HL-60 (cell line): ENCODE measurements around the gene EFNA1.

ENCODE experiments used
- GABPA ChIP-seq: IDR thresholded peaks from 2 replicates; pipeline ENCODE4 v1.6.1; 2012; ENCODE audit warnings: low read depth
- POLR2AphosphoS5 ChIP-seq: IDR thresholded peaks from 2 replicates; pipeline ENCODE4 v1.6.1; 2012; ENCODE audit warnings: low read depth
- SPI1 ChIP-seq: IDR thresholded peaks from 2 replicates; pipeline ENCODE4 v1.6.1; 2012; ENCODE audit warnings: low read depth, mild to moderate bottlenecking, borderline replicate concordance
- TF ChIP-seq, protein P1 (sequence below): IDR thresholded peaks from one replicate; pipeline ENCODE4 v1.5.1; 2011; ENCODE audit warnings: low read length, control low read depth, inconsistent platforms; ENCODE audit not compliant: insufficient read depth
- TF ChIP-seq, protein P2 (sequence below): IDR thresholded peaks from 2 replicates; pipeline ENCODE4 v1.6.1; 2012; ENCODE audit warnings: low read depth; ENCODE audit not compliant: insufficient replicate concordance

DNA sequence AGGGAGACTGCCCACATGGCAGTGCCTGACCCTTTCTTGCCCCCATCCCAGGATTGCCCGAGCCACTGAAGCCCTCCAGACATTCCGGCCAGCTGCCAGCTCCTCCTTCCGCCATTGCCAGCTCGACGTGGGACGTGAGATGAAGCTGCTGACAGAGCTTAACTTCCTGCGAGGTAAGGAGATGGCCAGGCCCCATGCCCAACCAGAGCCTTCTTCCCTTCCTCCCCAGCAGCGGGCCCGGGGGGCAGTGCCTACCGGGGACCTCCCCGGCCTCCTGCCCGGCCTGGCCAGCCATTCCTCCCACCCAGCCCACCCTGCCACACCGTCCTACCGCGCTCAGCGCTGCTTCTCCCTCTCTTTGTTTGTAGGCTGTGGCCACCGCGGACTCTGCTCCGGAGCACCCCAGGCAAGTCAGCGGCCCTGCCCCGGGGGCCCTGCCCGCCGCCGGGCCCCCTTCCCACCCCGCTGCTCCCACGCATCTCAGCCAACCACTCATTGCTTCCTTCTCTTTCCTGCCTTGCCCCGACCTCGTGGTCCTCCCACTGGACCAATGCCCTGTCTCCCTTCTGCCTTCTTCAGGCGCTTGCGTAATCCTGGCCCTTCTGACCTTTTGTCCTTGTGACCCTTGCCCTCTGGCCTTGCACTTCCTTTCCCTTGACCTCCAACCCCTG, 50.9 kb downstream of the EFNA1 start:
- TF ChIP-seq, protein P1, sequence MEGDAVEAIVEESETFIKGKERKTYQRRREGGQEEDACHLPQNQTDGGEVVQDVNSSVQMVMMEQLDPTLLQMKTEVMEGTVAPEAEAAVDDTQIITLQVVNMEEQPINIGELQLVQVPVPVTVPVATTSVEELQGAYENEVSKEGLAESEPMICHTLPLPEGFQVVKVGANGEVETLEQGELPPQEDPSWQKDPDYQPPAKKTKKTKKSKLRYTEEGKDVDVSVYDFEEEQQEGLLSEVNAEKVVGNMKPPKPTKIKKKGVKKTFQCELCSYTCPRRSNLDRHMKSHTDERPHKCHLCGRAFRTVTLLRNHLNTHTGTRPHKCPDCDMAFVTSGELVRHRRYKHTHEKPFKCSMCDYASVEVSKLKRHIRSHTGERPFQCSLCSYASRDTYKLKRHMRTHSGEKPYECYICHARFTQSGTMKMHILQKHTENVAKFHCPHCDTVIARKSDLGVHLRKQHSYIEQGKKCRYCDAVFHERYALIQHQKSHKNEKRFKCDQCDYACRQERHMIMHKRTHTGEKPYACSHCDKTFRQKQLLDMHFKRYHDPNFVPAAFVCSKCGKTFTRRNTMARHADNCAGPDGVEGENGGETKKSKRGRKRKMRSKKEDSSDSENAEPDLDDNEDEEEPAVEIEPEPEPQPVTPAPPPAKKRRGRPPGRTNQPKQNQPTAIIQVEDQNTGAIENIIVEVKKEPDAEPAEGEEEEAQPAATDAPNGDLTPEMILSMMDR, result no peak
- no peak for TF ChIP-seq POLR2AphosphoS5
- TF ChIP-seq, protein P2, sequence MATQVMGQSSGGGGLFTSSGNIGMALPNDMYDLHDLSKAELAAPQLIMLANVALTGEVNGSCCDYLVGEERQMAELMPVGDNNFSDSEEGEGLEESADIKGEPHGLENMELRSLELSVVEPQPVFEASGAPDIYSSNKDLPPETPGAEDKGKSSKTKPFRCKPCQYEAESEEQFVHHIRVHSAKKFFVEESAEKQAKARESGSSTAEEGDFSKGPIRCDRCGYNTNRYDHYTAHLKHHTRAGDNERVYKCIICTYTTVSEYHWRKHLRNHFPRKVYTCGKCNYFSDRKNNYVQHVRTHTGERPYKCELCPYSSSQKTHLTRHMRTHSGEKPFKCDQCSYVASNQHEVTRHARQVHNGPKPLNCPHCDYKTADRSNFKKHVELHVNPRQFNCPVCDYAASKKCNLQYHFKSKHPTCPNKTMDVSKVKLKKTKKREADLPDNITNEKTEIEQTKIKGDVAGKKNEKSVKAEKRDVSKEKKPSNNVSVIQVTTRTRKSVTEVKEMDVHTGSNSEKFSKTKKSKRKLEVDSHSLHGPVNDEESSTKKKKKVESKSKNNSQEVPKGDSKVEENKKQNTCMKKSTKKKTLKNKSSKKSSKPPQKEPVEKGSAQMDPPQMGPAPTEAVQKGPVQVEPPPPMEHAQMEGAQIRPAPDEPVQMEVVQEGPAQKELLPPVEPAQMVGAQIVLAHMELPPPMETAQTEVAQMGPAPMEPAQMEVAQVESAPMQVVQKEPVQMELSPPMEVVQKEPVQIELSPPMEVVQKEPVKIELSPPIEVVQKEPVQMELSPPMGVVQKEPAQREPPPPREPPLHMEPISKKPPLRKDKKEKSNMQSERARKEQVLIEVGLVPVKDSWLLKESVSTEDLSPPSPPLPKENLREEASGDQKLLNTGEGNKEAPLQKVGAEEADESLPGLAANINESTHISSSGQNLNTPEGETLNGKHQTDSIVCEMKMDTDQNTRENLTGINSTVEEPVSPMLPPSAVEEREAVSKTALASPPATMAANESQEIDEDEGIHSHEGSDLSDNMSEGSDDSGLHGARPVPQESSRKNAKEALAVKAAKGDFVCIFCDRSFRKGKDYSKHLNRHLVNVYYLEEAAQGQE, result no peak
- TF ChIP-seq GABPA, result no peak
- no peak for TF ChIP-seq SPI1
